ENCODE results near the gene ANK3. TPM values are rescaled to one million over a fixed set of nuclear protein-coding genes. Genes with fewer than 3 reads are reported as not detected.

The ANK3 gene
- total RNA-seq, 2 experiments from 2014 or later = 60.5 to 61.9 TPM

GRCh38 chr10:60207894-60208293, 181.8 kb downstream of the ANK3 start:
- TF ChIP-seq CTCF (IDR thresholded peaks at IDR 0.05) = no peak
- Histone ChIP-seq H3K4me3 (ENCODE audit: low read length) (no peak overlapping the region), H3K4me1 (ENCODE audit: insufficient read depth, low read length) (peaks cover 7% of the 10 kb centered on the region), H3K36me3 (ENCODE audit: insufficient read depth, low read length) (peaks cover 15% of the 10 kb centered on the region), H3K27me3 (ENCODE audit: control insufficient read depth in 1 of 2, insufficient read depth in 2 of 2, low read length in 2 of 2) (no peaks in the 10 kb centered on the region), H3K9me3 (ENCODE audit: control insufficient read depth in 1 of 2, insufficient read depth in 1 of 2, low read length in 2 of 2) (no peaks in the 10 kb centered on the region), H3K27ac (ENCODE audit: low read depth in 1 of 2, low read length in 2 of 2) (no peak overlapping the region)
- Mint-ChIP-seq H3K27ac (no peak overlapping the region), H3K4me3 (no peak overlapping the region), H3K4me1 (ENCODE audit: low read depth) (peaks cover 31% of the 10 kb centered on the region), H3K36me3 (ENCODE audit: low read depth) (peaks cover 76% of the 10 kb centered on the region), H3K27me3 (no peaks in the 10 kb centered on the region), H3K9me3 (peaks cover 5% of the 10 kb centered on the region)
- intact Hi-C loops (cut with DNase I, micrococcal nuclease) = loop anchor here in 1 of 2 experiments (5.0 to 10.0 kb wide), 2 partner anchors 227 to 581 kb away; no protein-coding TSS in a partner anchor
- no peak for DNase-seq
- CTCF ChIA-PET = no interaction called here
- POLR2A ChIA-PET = no interaction called here
- no peak for ATAC-seq (ENCODE audit: poor library complexity)

GRCh38 chr10:60206735-60207134, 182.9 kb downstream of the ANK3 start:
- peaks cover 68% of the 10 kb centered on the region for H3K36me3 Mint-ChIP-seq (ENCODE audit: low read depth)
- intact Hi-C loops (cut with DNase I, micrococcal nuclease) = loop anchor here in 1 of 2 experiments (5.0 to 10.0 kb wide), 2 partner anchors 228 to 579 kb away; no protein-coding TSS in a partner anchor
- peaks cover 24% of the 10 kb centered on the region for H3K4me1 Mint-ChIP-seq (ENCODE audit: low read depth)
- POLR2A ChIA-PET = interaction anchor here (0.5 kb wide), 1 partner anchor 1659 kb away, joined by 3 read pairs; no protein-coding TSS in a partner anchor
- Histone ChIP-seq H3K27ac (ENCODE audit: low read depth in 1 of 2, low read length in 2 of 2) (no peak overlapping the region), H3K27me3 (ENCODE audit: control insufficient read depth in 1 of 2, insufficient read depth in 2 of 2, low read length in 2 of 2) (no peaks in the 10 kb centered on the region), H3K4me3 (ENCODE audit: low read length) (no peak overlapping the region), H3K36me3 (ENCODE audit: insufficient read depth, low read length) (peaks cover 20% of the 10 kb centered on the region), H3K9me3 (ENCODE audit: control insufficient read depth in 1 of 2, insufficient read depth in 1 of 2, low read length in 2 of 2) (no peaks in the 10 kb centered on the region), H3K4me1 (ENCODE audit: insufficient read depth, low read length) (peaks cover 7% of the 10 kb centered on the region)
- CTCF ChIA-PET = no interaction called here
- no peak for DNase-seq
- no peaks in the 10 kb centered on the region for H3K27me3 Mint-ChIP-seq
- no peak overlapping the region for H3K27ac Mint-ChIP-seq
- H3K4me3 Mint-ChIP-seq = no peak overlapping the region
- no peaks in the 10 kb centered on the region for H3K9me3 Mint-ChIP-seq
- no peak for ATAC-seq (ENCODE audit: poor library complexity)
- no peak for TF ChIP-seq CTCF (IDR thresholded peaks at IDR 0.05)

- H3K9me3 Mint-ChIP-seq = no peaks in the 10 kb centered on the region
- H3K4me1 Mint-ChIP-seq (ENCODE audit: low read depth) = peaks cover 14% of the 10 kb centered on the region
- H3K27me3 ChIP-seq (ENCODE audit: control insufficient read depth in 1 of 2, insufficient read depth in 2 of 2, low read length in 2 of 2) = no peaks in the 10 kb centered on the region
- H3K9me3 ChIP-seq (ENCODE audit: control insufficient read depth in 1 of 2, insufficient read depth in 1 of 2, low read length in 2 of 2) = no peaks in the 10 kb centered on the region
- H3K27ac ChIP-seq (ENCODE audit: low read depth in 1 of 2, low read length in 2 of 2) = no peak overlapping the region
- TF ChIP-seq CTCF (IDR thresholded peaks at IDR 0.05) = no peak
- peaks cover 68% of the 10 kb centered on the region for H3K36me3 Mint-ChIP-seq (ENCODE audit: low read depth)
- H3K4me1 ChIP-seq (ENCODE audit: insufficient read depth, low read length) = peaks cover 2% of the 10 kb centered on the region
- H3K27me3 Mint-ChIP-seq = no peaks in the 10 kb centered on the region
- intact Hi-C loops (cut with DNase I, micrococcal nuclease) = loop anchor here in 1 of 2 experiments (2.0 to 10.0 kb wide), 3 partner anchors 229 to 578 kb away; no protein-coding TSS in a partner anchor
- ChIA-PET POLR2A (no interaction called here), CTCF (no interaction called here)
- no peak overlapping the region for H3K27ac Mint-ChIP-seq
- H3K4me3 Mint-ChIP-seq = no peak overlapping the region
- DNase-seq = no peak
- ATAC-seq (ENCODE audit: poor library complexity) = no peak
- H3K36me3 ChIP-seq (ENCODE audit: insufficient read depth, low read length) = peaks cover 23% of the 10 kb centered on the region
- no peak overlapping the region for H3K4me3 ChIP-seq (ENCODE audit: low read length)
Observed at GRCh38 chr10:60205741-60206140, 183.9 kb downstream of the ANK3 start.
